HG02884 (cell line): Measurements from ENCODE around the gene VPS25.
"Not testable (repeated sequence)": the region's sequence is repeated elsewhere in the genome, so short reads cannot be mapped to it uniquely, and the experiment has no call there.

Source experiments
- ATAC-seq: cut with Tn5 transposase; IDR thresholded peaks from one replicate; pipeline ENCODE4 v1.9.1; 2021; ENCODE audit warnings: mild to moderate bottlenecking, moderate library complexity; ENCODE audit not compliant: unreplicated experiment

The VPS25 gene

GRCh38 chr17:42767512-42767911, 5.7 kb upstream of the VPS25 start:
- no peak for ATAC-seq

GRCh38 chr17:42768006-42768405, 5.2 kb upstream of the VPS25 start:
- ATAC-seq: not testable (repeated sequence)

GRCh38 chr17:42769964-42770363, 3.3 kb upstream of the VPS25 start:
- ATAC-seq: not testable (repeated sequence)

GRCh38 chr17:42772945-42773289, 332 bp upstream of the VPS25 start:
- no peak for ATAC-seq

GRCh38 chr17:42774066-42774745, 957 bp downstream of the VPS25 start:
- no peak for ATAC-seq

GRCh38 chr17:42775534-42776098, 2.4 kb downstream of the VPS25 start:
- no peak for ATAC-seq

GRCh38 chr17:42778570-42778969, 5.3 kb downstream of the VPS25 start:
- ATAC-seq: no peak

GRCh38 chr17:42779304-42779935, 6.2 kb downstream of the VPS25 start:
- ATAC-seq: no peak

- no peak for ATAC-seq
These were observed 6.9 kb downstream of the VPS25 start, which contains the start of gene WNK4 for GRCh38 chr17:42779936-42780850. TSS of gene WNK4 (plus strand) at chr17:42780610. CDS start at chr17:42780699, 89 bp downstream.

- no peak for ATAC-seq
These were observed 7.8 kb downstream of the VPS25 start for GRCh38 chr17:42780851-42781638.

- no peak for ATAC-seq
These were observed 8.5 kb downstream of the VPS25 start for GRCh38 chr17:42781639-42782165.

GRCh38 chr17:42782166-42783061, 9.2 kb downstream of the VPS25 start:
- ATAC-seq: no peak

GRCh38 chr17:42783062-42783790, 10.0 kb downstream of the VPS25 start:
- no peak for ATAC-seq

GRCh38 chr17:42783791-42784138, 10.5 kb downstream of the VPS25 start:
- no peak for ATAC-seq

- ATAC-seq: no peak
These were observed 11.2 kb downstream of the VPS25 start for GRCh38 chr17:42784409-42784808.

GRCh38 chr17:42784811-42785592, 11.8 kb downstream of the VPS25 start:
- ATAC-seq: no peak

GRCh38 chr17:42787266-42787665, 14.0 kb downstream of the VPS25 start:
- no peak for ATAC-seq

GRCh38 chr17:42791948-42792347, 18.7 kb downstream of the VPS25 start:
- ATAC-seq: no peak
